Panc1 (cell line): Measurements from ENCODE around the gene KCNIP4. TPM values are rescaled to one million over a fixed set of nuclear protein-coding genes. Genes with fewer than 3 reads are reported as not detected.

ENCODE experiments used
- ATAC-seq: fragments of 200-7000 bp; cut with Tn5 transposase; 2 replicates; pipeline ENCODE4 v1.9.1; 2020; ENCODE audit warnings: mild to moderate bottlenecking, moderate library complexity
- BruUV-seq: library from RNA; stranded (reverse); fragments of 400-500 nt; replicated peaks from 2 replicates; lab custom pipeline; 2021; lab: Mats Ljungman, UMichigan
- CTCF ChIA-PET: fragments of 300-600 bp; sonication (Branson Sonifier 250); formaldehyde crosslinking; loops from one replicate; lab custom pipeline; 2022; ENCODE audit warnings: antibody characterized with exemption; lab: Charles Lee
- POLR2A ChIA-PET: fragments of 300-600 bp; sonication (Branson Sonifier 250); formaldehyde crosslinking; loops from one replicate; lab custom pipeline; 2022; ENCODE audit warnings: antibody characterized with exemption; lab: Charles Lee
- DNase-seq: peaks from one replicate; pipeline ENCODE4 v3.0.0-alpha.2; 2010; ENCODE audit warnings: low read depth, low spot score
- H3K27ac ChIP-seq: 2 replicates; pipeline ENCODE4 v1.5.1; 2011; ENCODE audit warnings: mild to moderate bottlenecking, low read length, inconsistent platforms
- H3K27me3 ChIP-seq: fragments of 200-500 bp; sonication (Bioruptor generic); 2 replicates; pipeline ENCODE4 v1.6.0; 2014; ENCODE audit warnings: low read length, inconsistent platforms; ENCODE audit not compliant: control insufficient read depth, insufficient read depth
- H3K36me3 ChIP-seq: fragments of 200-500 bp; sonication (Bioruptor generic); 2 replicates; pipeline ENCODE4 v1.5.1; 2014; ENCODE audit warnings: inconsistent platforms, mild to moderate bottlenecking, low read length, moderate library complexity; ENCODE audit not compliant: control insufficient read depth, insufficient read depth
- H3K4me1 ChIP-seq: 2 replicates; pipeline ENCODE4 v1.5.1; 2011; ENCODE audit warnings: inconsistent platforms, mild to moderate bottlenecking, low read length, moderate library complexity; ENCODE audit not compliant: control insufficient read depth, insufficient read depth
- H3K4me3 ChIP-seq, 2 experiments: 2 replicates each; pipeline ENCODE4 v1.5.1; 2011 to 2012; ENCODE audit warnings: low read depth in 2 of 2, low read length in 2 of 2, mild to moderate bottlenecking in 2 of 2, inconsistent platforms in 1 of 2, moderate library complexity in 1 of 2
- H3K9me3 ChIP-seq: fragments of 200-500 bp; sonication (Bioruptor generic); 2 replicates; pipeline ENCODE4 v1.5.1; 2014; ENCODE audit warnings: low read depth, mild to moderate bottlenecking, inconsistent platforms, low read length, moderate library complexity; ENCODE audit not compliant: control insufficient read depth, insufficient read depth
- CTCF ChIP-seq: fragments of 450-650 bp; IDR thresholded peaks from 2 replicates; pipeline ENCODE4 v1.5.1; 2017; ENCODE audit warnings: mild to moderate bottlenecking
- POLR2AphosphoS5 ChIP-seq: IDR thresholded peaks from 2 replicates; pipeline ENCODE4 v1.6.1; 2012; ENCODE audit warnings: mild to moderate bottlenecking, low read depth, low read length, moderate library complexity
- REST ChIP-seq, 2 experiments: IDR thresholded peaks; 2 replicates each; pipeline ENCODE4 v1.6.1; 2011 to 2012; ENCODE audit warnings: low read depth in 2 of 2, control low read depth in 1 of 2, low read length in 1 of 2, mild to moderate bottlenecking in 1 of 2, moderate library complexity in 1 of 2; ENCODE audit not compliant: insufficient read depth in 1 of 2
- SIN3A ChIP-seq: IDR thresholded peaks from 2 replicates; pipeline ENCODE4 v1.6.1; 2012; ENCODE audit warnings: low read depth, mild to moderate bottlenecking, low read length, moderate library complexity, borderline replicate concordance; ENCODE audit not compliant: insufficient read depth
- TCF7L2 ChIP-seq: IDR thresholded peaks from 2 replicates; pipeline ENCODE4 v1.6.1; 2011; ENCODE audit warnings: mild to moderate bottlenecking, low read depth, low read length, inconsistent platforms
- in situ Hi-C: cut with HindIII; loops from 2 replicates; pipeline ENCODE4 v1.10.0; 2016; ENCODE audit warnings: low sequenced_read_pairs, low pct_unique_long_range_greater_than_20kb
- intact Hi-C: fragments of 100-400 bp; cut with micrococcal nuclease; formaldehyde crosslinking; loops from one replicate; pipeline ENCODE4 v1.10.0; 2022; ENCODE audit not compliant: unreplicated experiment
- total RNA-seq: library from RNA; stranded (reverse); gene quantifications from one replicate; pipeline ENCODE4 v1.2.1, GENCODE V29; 2021; ENCODE audit not compliant: unreplicated experiment

Gene KCNIP4
- total RNA-seq, 1 experiment from 2014 or later = not detected

GRCh38 chr4:21830272-21830671 is 118.3 kb downstream of the KCNIP4 start:
- no TSS peak for BruUV-seq

GRCh38 chr4:21827575-21827974 is 121.0 kb downstream of the KCNIP4 start:
- no peak overlapping the region for H3K27ac ChIP-seq
- POLR2A ChIA-PET = no interaction called here
- no peaks in the 10 kb centered on the region for H3K27me3 ChIP-seq
- DNase-seq (no peak), ATAC-seq (no peak)
- H3K36me3 ChIP-seq = no peaks in the 10 kb centered on the region
- no peak for TF ChIP-seq SIN3A
- TF ChIP-seq TCF7L2 = no peak
- TF ChIP-seq POLR2AphosphoS5 = no peak
- no peak for TF ChIP-seq CTCF
- TF ChIP-seq REST (IDR thresholded peaks at IDR 0.05; ENCODE audit: insufficient read depth in 1 of 2, low read depth in 2 of 2, low read length in 1 of 2) = no peak
- in situ Hi-C loops = no loop called here
- no peak overlapping the region for H3K4me3 ChIP-seq
- BruUV-seq = no TSS peak
- intact Hi-C loops = no loop called here
- no peaks in the 10 kb centered on the region for H3K9me3 ChIP-seq
- H3K4me1 ChIP-seq = no peaks in the 10 kb centered on the region
- CTCF ChIA-PET = no interaction called here

More at GRCh38 chr4:21830272-21830671, 118.3 kb downstream of the KCNIP4 start:
- CTCF ChIA-PET = no interaction called here
- no peaks in the 10 kb centered on the region for H3K27me3 ChIP-seq
- H3K36me3 ChIP-seq = no peaks in the 10 kb centered on the region
- H3K9me3 ChIP-seq = no peaks in the 10 kb centered on the region
- TF ChIP-seq TCF7L2 (no peak), SIN3A (no peak), REST (IDR thresholded peaks at IDR 0.05; ENCODE audit: insufficient read depth in 1 of 2, low read depth in 2 of 2, low read length in 1 of 2) (no peak), POLR2AphosphoS5 (no peak)
- POLR2A ChIA-PET = interaction anchor here (0.6 kb wide), 1 partner anchor 559 kb away, joined by 3 read pairs; no protein-coding TSS in a partner anchor
- intact Hi-C loops = no loop called here
- H3K4me1 ChIP-seq = no peaks in the 10 kb centered on the region
- H3K4me3 ChIP-seq = no peak overlapping the region
- no peak overlapping the region for H3K27ac ChIP-seq
- no peak for ATAC-seq
- no peak for DNase-seq
- in situ Hi-C loops = no loop called here
